Adrenal gland (tissue), 12 donors: ENCODE measurements around the gene SMG9. TPM values are rescaled to one million over a fixed set of nuclear protein-coding genes. Genes with fewer than 3 reads are reported as not detected.
"Not testable (repeated sequence)": the region's sequence is repeated elsewhere in the genome, so short reads cannot be mapped to it uniquely, and the experiment has no call there.

Experiments
- DNase-seq, 7 donors: peaks; one replicate each; pipeline ENCODE4 v3.0.0-alpha.2; 2019 to 2020
- H3K27ac ChIP-seq, 5 donors: fragments of 200-600 bp; sonication (generic) in 4 of 5; 1 replicate in 3 of 5; 2 replicates in 2 of 5; pipeline versions ENCODE4 v1.5.1 to v1.8.0; 2016 to 2020; ENCODE audit warnings: mild to moderate bottlenecking in 1 of 5
- H3K27me3 ChIP-seq: fragments of 200-600 bp; 2 replicates; pipeline ENCODE4 v1.8.0; 2021
- H3K36me3 ChIP-seq, 2 donors: fragments of 200-600 bp; replicated peaks in 1 of 2; 1 replicate in 1 of 2; 2 replicates in 1 of 2; pipeline versions ENCODE4 v1.5.1 to v1.8.0; 2018 to 2022
- H3K4me1 ChIP-seq, 2 donors: fragments of 200-600 bp; replicated peaks in 1 of 2; 1 replicate in 1 of 2; 2 replicates in 1 of 2; pipeline versions ENCODE4 v1.5.1 to v1.8.0; 2018 to 2021
- H3K4me3 ChIP-seq, 4 donors: fragments of 200-600 bp; sonication (generic) in 3 of 4; one replicate each; pipeline ENCODE4 v1.5.1; 2016 to 2018
- H3K9me3 ChIP-seq, 3 donors: fragments of 200-600 bp; sonication (generic) in 1 of 3; replicated peaks in 1 of 3; 1 replicate in 2 of 3; 2 replicates in 1 of 3; pipeline versions ENCODE4 v1.5.1 to v1.8.0; 2016 to 2021
- POLR2A ChIP-seq, 2 donors: fragments of 450-650 bp; IDR thresholded peaks; one replicate each; pipeline ENCODE4 v1.6.1; 2017; ENCODE audit warnings: antibody characterized with exemption in 2 of 2, mild to moderate bottlenecking in 2 of 2, moderate library complexity in 1 of 2
- WGBS, 4 donors: extraction: QIAGEN DNeasy Blood & Tissue Kit in 2 of 4; methylation state at CpG; one replicate each; pipeline versions ENCODE4 v1.1.5 to v1.1.7; 2013 to 2017; 5-methylcytosine and 5-hydroxymethylcytosine counted together
- intact Hi-C, 2 donors: fragments of 100-400 bp; cut with DNase I; formaldehyde crosslinking; loops; one replicate each; pipeline versions ENCODE4 v1.14.1 to v1.15.0; 2022 to 2023
- polyA plus RNA-seq, 3 donors: library from polyadenylated mRNA; stranded (reverse); fragments of 200-250 nt in 2 of 3; fragments of 350-450 nt in 1 of 3; fragmentation: Illumina TruSeq in 1 of 3; extraction: RNeasy Lipid Tissue Mini Kit (QIAGEN cat#74804) in 1 of 3; gene quantifications; one replicate each; pipeline ENCODE4 v1.2.3, GENCODE V29; 2013 to 2014
- total RNA-seq, 9 donors: library from RNA; depleted of rRNA in 4 of 9; stranded (reverse); fragments of >200 nt in 4 of 9; fragments of 120-200 nt in 1 of 9; fragmentation: NEBNext Ultra II Directional in 1 of 9; extraction: Animal tissue kit (Norgen Biotek cat#: 25700) in 1 of 9; gene quantifications; one replicate each; pipeline versions ENCODE4 v1.1.0 to v1.2.4, GENCODE V29; 2013 to 2023
- TF ChIP-seq, protein P1 (sequence below), 6 experiments: fragments of 450-650 bp in 4 of 6; fragments of 200-600 bp in 2 of 6; sonication (generic) in 1 of 6; IDR thresholded peaks; 1 replicate in 5 of 6; 2 replicates in 1 of 6; pipeline versions ENCODE4 v1.5.1 to v1.8.0; 2016 to 2021; ENCODE audit warnings: antibody characterized with exemption in 6 of 6, mild to moderate bottlenecking in 2 of 6, moderate library complexity in 1 of 6
- donor health status: healthy with polysubstance abuse.
- donor health status: Bipolar disorder and iron deficiency.
- donor health status: DM: yes; HTN: yes; CAD: no.
- donor health status: DM: no; HTN: no; CAD: no.
- donor health status: DM: no; HTN: no; CAD: no.
- donor health status: DM: yes; HTN: yes; CAD: no.

Gene SMG9
- total and polyA plus RNA-seq, 12 donors: 19.4 to 63.2 (median 42.8) TPM

DNA sequence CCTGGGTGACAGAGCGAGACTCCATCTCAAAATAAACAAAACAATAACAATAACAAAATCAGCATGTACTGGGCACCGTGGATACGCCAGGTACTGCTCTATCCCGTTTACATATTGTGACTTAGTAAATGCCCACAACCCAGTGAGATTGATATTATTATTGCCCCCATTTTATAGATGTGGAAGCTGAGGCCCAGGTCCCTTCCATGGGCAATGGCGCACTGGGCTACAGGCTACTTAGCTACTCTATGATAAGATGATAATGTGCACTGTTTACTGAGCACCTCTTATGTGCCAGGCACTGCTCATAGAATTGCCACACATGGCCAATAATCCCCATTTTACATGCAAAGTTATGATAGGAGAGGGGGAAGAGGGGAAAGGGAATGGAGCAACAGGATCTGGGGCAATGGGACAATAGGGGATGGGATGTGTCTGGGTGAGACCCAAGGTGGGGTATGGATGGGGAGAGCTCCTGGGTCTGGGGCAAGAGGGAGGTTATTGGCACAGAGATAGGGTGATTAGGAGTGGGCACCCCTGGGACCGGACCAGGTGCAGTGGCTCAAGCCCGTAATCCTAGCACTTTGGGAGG lies 20.6 kb upstream of the SMG9 start:
- 80 to 93% (median 88%) methylated on average over 7 of the region's 7 CpGs for WGBS, 4 donors
- Histone ChIP-seq H3K36me3 (no peaks in the 10 kb centered on the region), H3K27me3 (no peaks in the 10 kb centered on the region), H3K27ac (no peak overlapping the region), H3K9me3 (no peaks in the 10 kb centered on the region), H3K4me1 (peaks cover 0 to 10% of the 10 kb centered on the region in 2 donors), H3K4me3 (no peak overlapping the region)
- no peak for DNase-seq
- TF ChIP-seq, protein P1, sequence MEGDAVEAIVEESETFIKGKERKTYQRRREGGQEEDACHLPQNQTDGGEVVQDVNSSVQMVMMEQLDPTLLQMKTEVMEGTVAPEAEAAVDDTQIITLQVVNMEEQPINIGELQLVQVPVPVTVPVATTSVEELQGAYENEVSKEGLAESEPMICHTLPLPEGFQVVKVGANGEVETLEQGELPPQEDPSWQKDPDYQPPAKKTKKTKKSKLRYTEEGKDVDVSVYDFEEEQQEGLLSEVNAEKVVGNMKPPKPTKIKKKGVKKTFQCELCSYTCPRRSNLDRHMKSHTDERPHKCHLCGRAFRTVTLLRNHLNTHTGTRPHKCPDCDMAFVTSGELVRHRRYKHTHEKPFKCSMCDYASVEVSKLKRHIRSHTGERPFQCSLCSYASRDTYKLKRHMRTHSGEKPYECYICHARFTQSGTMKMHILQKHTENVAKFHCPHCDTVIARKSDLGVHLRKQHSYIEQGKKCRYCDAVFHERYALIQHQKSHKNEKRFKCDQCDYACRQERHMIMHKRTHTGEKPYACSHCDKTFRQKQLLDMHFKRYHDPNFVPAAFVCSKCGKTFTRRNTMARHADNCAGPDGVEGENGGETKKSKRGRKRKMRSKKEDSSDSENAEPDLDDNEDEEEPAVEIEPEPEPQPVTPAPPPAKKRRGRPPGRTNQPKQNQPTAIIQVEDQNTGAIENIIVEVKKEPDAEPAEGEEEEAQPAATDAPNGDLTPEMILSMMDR (IDR thresholded peaks at IDR 0.05): no peak
- no peak for TF ChIP-seq POLR2A (IDR thresholded peaks at IDR 0.05)
- intact Hi-C loops: no loop called here

DNA sequence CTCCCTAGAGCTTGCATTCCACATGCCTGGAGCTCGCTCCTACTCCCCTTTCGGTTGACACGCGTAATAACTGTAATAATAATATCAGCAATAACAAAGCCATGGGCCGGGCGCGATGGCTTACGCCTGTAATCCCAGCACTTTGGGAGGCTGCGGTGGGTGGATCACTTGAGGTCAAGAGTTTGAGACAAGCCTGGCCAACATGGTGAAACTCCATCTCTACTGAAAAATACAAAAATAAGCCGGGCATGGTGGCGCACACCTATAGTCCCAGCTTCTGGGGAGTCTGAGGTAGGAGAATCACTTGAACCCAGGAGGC lies 20.1 kb upstream of the SMG9 start:
- not testable (repeated sequence) for H3K27ac ChIP-seq, H3K36me3 ChIP-seq

DNA sequence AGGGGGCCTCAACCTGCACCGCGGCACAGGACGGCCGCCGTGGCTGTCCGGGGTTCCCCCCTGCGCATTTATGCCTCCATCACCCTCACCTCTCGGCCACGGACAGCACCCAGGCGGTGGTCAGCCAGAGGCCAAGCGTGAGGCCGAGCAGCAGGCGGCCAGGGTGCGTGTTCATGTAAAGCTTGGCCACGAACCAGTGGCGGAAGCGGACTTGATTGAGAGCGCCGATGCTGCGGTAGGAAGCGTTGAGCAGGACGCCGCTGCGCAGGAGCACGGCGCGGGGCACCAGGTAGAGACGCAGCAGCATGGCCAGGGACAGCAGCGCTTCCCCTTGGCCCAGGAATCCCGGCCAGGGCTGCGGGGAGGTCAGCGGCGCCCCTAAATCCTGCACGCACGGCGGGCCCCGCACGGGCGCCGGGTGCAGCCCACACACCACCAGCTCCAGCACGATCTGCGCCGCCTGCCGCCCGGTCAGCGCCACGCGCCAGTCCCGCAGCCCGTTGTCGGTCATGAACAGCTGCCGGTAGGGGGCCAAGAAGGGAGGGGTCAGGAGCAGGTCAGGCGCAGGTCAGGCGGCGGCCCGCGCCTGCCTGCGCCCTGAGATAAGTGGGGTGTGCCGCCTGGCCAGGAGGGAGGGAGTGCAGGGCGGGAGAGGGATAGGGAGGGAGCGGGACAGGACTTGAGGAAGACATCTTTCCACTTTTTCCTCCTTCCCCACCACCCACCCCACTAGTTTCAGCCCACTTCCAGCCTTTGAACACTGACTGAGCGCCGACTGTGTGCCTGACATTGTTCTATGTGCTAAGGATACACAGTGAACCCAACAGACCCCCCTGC lies 19.6 kb upstream of the SMG9 start:
- H3K4me1 ChIP-seq: peaks cover 0 to 10% of the 10 kb centered on the region in 2 donors
- H3K4me3 ChIP-seq: peak overlapping the region in 1 of 4 donors; percentile 41
- 23 to 39% (median 27%) methylated on average over 5 to 63 of the region's 63 CpGs for WGBS, 4 donors
- no peaks in the 10 kb centered on the region for H3K9me3 ChIP-seq
- no peaks in the 10 kb centered on the region for H3K36me3 ChIP-seq
- TF ChIP-seq POLR2A (IDR thresholded peaks at IDR 0.05): no peak
- TF ChIP-seq, protein P1 (IDR thresholded peaks at IDR 0.05): peak; percentile 8 to 70 (median 52)
- no peak overlapping the region for H3K27ac ChIP-seq
- no peaks in the 10 kb centered on the region for H3K27me3 ChIP-seq
- intact Hi-C loops: no loop called here
- peak; percentile 60 to 85 (median 71) for DNase-seq

More for the DNA sequence above, 20.1 kb upstream of the SMG9 start:
- H3K4me3 ChIP-seq: peak overlapping the region in 1 of 4 donors; percentile 41
- 65 to 87% (median 74%) methylated on average over 11 of the region's 11 CpGs for WGBS, 4 donors
- H3K27me3 ChIP-seq, DNase-seq, intact Hi-C loops, H3K9me3 ChIP-seq: not testable (repeated sequence)
- H3K4me1 ChIP-seq: peaks cover 0 to 10% of the 10 kb centered on the region in 2 donors

DNA sequence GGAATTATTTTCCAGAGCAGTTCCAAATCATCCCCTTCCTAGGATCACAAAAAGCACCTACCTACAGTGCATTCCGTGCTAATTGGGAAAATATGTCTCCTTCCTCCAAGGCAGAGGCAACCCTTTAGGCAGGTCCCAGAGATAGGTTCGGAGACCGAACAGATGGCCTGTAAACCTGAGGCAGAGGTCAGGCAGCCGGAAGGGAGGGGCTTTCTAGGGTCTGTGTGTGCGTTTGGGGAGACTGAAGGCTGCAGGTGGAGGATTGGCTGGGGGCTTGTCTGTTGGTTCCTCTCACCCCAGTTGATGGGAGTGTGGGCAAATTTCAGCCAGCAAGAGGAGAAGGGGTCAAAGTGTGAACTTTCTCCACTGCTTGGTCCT lies 19.0 kb upstream of the SMG9 start:
- TF ChIP-seq, protein P1 (IDR thresholded peaks at IDR 0.05): no peak
- TF ChIP-seq POLR2A (IDR thresholded peaks at IDR 0.05): no peak
- no peaks in the 10 kb centered on the region for H3K9me3 ChIP-seq
- H3K27me3 ChIP-seq: no peaks in the 10 kb centered on the region
- H3K36me3 ChIP-seq: no peaks in the 10 kb centered on the region
- H3K27ac ChIP-seq: no peak overlapping the region
- DNase-seq: no peak
- H3K4me3 ChIP-seq: no peak overlapping the region
- intact Hi-C loops: no loop called here
- H3K4me1 ChIP-seq: peaks cover 0 to 10% of the 10 kb centered on the region in 2 donors
- 70 to 87% (median 74%) methylated on average over 5 of the region's 5 CpGs for WGBS, 4 donors
